NCI-H187 (cell line): ENCODE data around the gene ITGBL1.

Experiments
- DNase-seq, 2 experiments: peaks; one replicate each; lab custom pipeline; 2025; lab: John Stamatoyannopoulos, UW

The ITGBL1 gene

GRCh38 chr13:101567841-101568240 lies 115.4 kb downstream of the ITGBL1 start:
- no peak for DNase-seq

DNA sequence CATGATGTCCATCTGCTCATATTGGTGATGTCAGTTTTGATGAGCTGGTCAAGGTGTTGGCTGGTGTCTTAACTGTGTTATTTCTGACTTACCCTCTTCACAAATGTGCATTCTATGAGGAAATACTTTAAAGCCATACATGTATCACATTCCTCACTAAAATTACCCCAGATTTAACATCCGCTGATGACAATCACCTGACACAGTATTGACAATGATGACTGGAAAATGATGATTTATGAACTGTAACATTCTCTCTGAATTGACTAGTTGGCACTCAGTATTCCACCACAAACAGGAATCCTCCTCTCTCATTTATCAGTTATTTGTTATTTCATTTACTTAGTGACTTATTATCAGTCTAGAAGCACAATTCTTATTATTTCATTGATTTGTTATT lies 117.3 kb downstream of the ITGBL1 start:
- DNase-seq: no peak

DNA sequence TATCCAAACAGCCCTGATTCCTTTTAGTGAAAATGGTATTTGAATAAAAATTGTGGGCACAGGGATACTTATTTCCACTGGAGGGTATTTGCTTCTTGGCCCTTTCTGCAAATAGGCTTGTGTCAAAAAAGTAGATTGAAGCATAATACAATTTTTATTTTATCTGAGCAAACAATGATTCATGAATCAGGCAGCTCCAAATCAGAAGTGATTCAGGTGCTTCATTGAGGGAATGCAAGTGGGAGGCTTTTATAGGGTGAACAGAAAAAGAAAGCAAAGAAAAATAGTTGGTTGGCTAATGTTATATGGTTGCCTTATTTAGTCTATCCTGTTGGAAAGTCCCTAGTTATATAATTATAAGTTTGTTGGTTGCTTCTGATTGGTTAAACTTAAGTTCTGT lies 117.9 kb downstream of the ITGBL1 start:
- no peak for DNase-seq

GRCh38 chr13:101572456-101572855 lies 120.0 kb downstream of the ITGBL1 start:
- no peak for DNase-seq

GRCh38 chr13:101575581-101575980 lies 123.1 kb downstream of the ITGBL1 start:
- no peak for DNase-seq

DNA sequence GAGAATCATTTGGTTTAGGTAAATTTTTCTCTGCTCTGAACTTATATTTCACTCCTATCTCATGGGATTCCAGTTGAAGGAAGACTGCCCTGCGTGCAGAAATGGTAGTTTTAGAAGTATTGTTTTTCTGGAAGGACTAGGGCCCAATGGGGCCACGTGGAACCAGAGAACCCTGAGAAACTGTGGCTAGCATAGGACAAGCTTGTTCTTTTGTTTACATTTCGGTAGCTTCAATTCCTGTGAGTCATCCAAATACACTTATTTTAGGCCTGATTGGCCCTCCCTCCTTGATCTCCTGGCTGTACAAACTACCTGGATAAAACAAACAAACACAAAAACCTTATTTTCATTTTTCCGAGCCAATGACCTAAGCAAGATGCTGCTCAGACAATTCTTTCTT lies 124.0 kb downstream of the ITGBL1 start:
- no peak for DNase-seq

GRCh38 chr13:101576977-101577376 lies 124.5 kb downstream of the ITGBL1 start:
- no peak for DNase-seq

GRCh38 chr13:101579281-101579802 lies 126.9 kb downstream of the ITGBL1 start:
- DNase-seq: no peak

- no peak for DNase-seq
Observed at GRCh38 chr13:101584331-101584730, 131.9 kb downstream of the ITGBL1 start.

DNA sequence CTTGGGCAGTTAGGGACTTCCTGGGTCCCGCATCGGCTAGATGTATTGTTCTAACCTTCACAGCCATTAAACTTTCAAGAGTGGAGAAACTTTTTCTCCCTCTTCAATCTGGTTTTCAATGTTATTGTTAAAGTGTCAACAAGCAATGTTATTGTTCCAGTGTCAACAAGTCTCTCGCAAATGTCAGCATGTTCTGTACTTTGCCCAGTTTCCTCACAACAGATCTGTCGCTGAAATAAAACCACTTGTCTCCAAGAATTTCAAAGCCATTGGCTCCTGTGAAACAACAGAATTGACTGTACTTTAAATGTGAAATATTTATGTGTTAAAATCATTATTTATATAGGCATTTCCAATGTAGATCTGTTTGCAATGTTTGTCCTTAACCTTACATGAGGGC lies 138.0 kb downstream of the ITGBL1 start:
- DNase-seq: no peak

DNA sequence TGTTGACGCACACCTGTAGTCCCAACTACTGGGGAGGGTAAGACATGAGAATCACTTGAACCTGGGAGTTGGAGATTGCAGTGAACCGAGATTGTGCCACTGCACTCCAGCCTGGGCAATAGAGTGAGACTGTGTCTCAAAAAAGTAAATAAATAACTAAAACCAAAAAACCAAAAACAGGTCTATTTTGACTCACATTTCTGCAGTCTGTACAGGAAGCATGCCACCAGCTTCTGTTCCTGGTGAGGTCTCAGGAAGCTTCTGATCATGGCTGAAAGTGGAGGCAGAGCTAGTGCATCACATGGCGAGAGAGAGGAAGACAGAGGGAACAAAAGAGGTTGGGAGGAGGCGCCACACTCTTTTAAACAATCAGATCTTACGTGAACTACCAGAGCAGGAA lies 142.5 kb downstream of the ITGBL1 start:
- no peak for DNase-seq

GRCh38 chr13:101596803-101597202 lies 144.3 kb downstream of the ITGBL1 start:
- no peak for DNase-seq

- DNase-seq: no peak
Observed at GRCh38 chr13:101611491-101612475, 159.3 kb downstream of the ITGBL1 start.

GRCh38 chr13:101612735-101613134 lies 160.3 kb downstream of the ITGBL1 start:
- DNase-seq: no peak

DNA sequence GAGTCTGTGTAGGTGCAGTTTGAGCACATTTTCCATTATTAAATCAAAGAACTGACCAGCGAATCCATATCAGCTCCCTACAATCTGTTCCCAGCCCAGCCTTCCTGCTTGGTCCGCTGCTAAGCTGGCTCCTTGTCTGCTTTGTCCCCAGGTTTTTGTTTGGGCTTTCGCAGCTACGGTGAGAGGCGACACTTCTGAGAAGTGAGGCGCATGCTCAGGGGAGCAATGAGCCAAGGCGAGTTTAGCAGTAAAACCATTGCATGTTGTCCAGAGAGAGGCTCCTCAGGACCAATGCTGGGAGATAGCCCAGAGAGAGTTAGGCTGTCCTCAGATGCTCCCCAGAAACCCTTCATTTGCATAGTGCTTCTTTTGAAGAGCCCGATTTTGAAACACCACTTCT lies 162.0 kb downstream of the ITGBL1 start:
- no peak for DNase-seq

DNA sequence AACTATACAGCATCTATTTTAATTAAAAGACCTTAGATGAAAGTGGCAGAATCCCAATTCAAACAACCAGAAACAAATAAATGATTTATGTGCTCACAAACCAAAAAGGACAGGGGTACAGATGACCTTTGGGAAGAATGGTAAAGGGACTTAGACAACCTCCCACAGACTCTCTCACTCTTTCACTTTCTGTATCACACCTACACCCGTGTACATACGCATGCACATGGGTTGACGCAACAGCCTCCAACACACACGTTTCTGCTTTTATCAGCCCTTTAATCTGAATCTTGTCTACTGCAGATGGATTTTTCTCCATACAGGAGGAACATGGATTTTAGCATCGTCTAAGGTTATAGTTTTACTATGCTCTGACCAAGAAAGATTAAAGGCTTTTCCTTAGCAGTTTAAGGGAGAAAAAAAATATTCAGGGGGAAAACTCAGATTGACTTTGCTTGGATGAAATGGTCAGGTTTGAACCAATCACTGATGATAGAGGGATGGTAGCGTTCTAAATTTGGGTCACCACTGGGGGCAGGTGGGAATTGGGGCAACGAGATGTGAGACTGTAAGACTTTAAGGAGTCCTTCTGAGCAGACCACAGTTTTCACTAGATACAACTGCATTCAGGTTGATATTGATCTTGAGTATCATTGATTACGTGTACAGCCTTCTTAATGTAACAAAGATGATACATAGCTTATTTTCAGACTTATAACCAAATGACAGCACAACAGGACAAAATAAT lies 166.1 kb downstream of the ITGBL1 start:
- DNase-seq: no peak

- no peak for DNase-seq
Observed at GRCh38 chr13:101621099-101621498, 168.6 kb downstream of the ITGBL1 start.

DNA sequence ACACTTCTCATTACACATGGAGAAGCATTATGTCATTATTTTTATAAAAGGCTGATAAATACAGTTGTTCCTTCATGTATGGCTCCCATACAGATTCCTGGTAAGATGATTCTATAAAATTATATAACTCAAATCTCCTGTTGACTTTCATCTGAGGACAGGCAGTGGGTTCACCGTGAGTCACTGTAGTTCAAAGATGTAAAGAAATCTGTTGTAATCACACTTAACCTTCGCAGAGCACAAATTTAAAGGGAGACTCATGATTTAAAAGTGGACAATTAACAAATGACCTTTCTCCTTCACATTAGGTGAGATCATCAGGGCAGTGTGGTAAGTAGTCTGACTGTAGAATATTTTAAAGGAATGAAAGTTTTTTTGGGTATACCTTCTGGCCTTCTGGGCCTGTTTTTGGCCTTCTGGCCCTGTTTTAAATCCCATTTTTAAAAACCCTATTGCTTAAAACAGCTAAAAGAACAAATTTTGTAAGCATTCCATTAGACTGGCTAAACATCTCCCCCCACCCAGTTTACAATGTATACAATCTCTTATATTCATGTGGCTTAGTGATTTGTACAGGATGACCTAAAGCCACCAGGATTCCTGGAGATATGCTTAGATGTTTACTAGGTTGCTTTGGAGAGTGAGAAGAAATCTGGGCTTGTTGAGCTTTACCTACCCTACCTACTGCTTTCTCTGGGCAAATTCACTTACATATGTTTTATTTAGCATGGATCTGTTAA lies 171.2 kb downstream of the ITGBL1 start:
- no peak for DNase-seq

GRCh38 chr13:101624210-101624922 lies 171.9 kb downstream of the ITGBL1 start:
- no peak for DNase-seq

DNA sequence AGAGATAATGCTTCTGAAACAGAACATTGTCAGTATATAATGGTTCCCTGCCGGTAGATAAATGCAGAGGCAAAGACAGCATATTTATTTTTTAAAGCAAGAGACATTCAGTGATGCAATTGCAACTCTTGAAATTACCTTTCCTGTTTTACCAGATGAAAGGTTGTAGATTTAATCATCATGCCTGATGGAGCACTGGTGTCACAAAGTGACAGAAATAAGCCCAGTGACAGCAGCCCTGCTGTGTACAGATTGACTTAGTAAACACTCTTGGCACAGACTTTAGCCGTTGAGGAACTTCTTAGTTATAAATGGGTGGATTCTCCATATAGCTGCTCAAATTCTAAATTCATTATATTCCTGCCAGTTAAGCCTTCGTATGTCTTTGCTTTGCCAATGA lies 172.5 kb downstream of the ITGBL1 start:
- no peak for DNase-seq

- DNase-seq: no peak
Observed at GRCh38 chr13:101626925-101627555, 174.6 kb downstream of the ITGBL1 start.
